Panc1 (cell line): Measurements from ENCODE around the gene FAAP100.

Experiments used
- CTCF ChIP-seq: fragments of 450-650 bp; IDR thresholded peaks from 2 replicates; pipeline ENCODE4 v1.5.1; 2017; ENCODE audit warnings: mild to moderate bottlenecking
- POLR2AphosphoS5 ChIP-seq: IDR thresholded peaks from 2 replicates; pipeline ENCODE4 v1.6.1; 2012; ENCODE audit warnings: mild to moderate bottlenecking, low read depth, low read length, moderate library complexity
- REST ChIP-seq, 2 experiments: IDR thresholded peaks; 2 replicates each; pipeline ENCODE4 v1.6.1; 2011 to 2012; ENCODE audit warnings: low read depth in 2 of 2, control low read depth in 1 of 2, low read length in 1 of 2, mild to moderate bottlenecking in 1 of 2, moderate library complexity in 1 of 2; ENCODE audit not compliant: insufficient read depth in 1 of 2

- no peak for TF ChIP-seq CTCF
- no peak for TF ChIP-seq POLR2AphosphoS5
- TF ChIP-seq REST (IDR thresholded peaks at IDR 0.05; ENCODE audit: insufficient read depth in 1 of 2, low read depth in 2 of 2, low read length in 1 of 2), result no peak
Observed at GRCh38 chr17:81503619-81504018, 48.5 kb downstream of the FAAP100 start.
